ENCODE measurements around the gene GTPBP10. TPM values are rescaled to one million over a fixed set of nuclear protein-coding genes. Genes with fewer than 3 reads are reported as not detected.
"Not testable (repeated sequence)": the region's sequence is repeated elsewhere in the genome, so short reads cannot be mapped to it uniquely, and the experiment has no call there.

Gene GTPBP10
- total and polyA plus RNA-seq, 2 donors (not counting 1 experiment from before 2014, with no cell fraction given) = 13.4 to 24.7 TPM

DNA sequence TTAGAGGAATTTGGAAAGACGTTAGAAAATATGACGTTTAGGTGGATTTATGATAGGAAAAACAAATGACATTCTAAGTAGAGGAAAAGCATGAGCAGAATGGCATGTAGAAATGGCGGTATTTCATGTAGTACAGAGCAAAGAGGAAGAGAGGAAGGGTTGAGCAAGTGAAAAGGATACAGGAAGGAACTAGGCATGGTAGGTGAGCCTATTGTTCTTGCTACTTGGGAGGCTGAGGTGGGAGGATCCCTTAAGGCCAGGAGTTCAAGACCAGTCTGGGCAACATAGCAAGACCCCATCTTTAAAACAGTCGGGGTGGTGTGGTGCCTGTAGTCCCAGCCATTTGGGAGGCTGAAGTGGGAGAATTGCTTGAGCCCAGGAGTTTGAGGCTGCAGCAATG is 1.2 kb downstream of the GTPBP10 start:
- no peak overlapping the region for H2AFZ ChIP-seq (ENCODE audit: low read length)
- TF ChIP-seq, protein P1, sequence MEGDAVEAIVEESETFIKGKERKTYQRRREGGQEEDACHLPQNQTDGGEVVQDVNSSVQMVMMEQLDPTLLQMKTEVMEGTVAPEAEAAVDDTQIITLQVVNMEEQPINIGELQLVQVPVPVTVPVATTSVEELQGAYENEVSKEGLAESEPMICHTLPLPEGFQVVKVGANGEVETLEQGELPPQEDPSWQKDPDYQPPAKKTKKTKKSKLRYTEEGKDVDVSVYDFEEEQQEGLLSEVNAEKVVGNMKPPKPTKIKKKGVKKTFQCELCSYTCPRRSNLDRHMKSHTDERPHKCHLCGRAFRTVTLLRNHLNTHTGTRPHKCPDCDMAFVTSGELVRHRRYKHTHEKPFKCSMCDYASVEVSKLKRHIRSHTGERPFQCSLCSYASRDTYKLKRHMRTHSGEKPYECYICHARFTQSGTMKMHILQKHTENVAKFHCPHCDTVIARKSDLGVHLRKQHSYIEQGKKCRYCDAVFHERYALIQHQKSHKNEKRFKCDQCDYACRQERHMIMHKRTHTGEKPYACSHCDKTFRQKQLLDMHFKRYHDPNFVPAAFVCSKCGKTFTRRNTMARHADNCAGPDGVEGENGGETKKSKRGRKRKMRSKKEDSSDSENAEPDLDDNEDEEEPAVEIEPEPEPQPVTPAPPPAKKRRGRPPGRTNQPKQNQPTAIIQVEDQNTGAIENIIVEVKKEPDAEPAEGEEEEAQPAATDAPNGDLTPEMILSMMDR (conservative IDR thresholded peaks at IDR 0.05 in 1 of 2, IDR thresholded peaks at IDR 0.05 in 1 of 2; ENCODE audit: low read depth in 1 of 2, low read length in 2 of 2) = no peak
- TF ChIP-seq EZH2 (IDR thresholded peaks at IDR 0.05; ENCODE audit: low read length, missing control alignments) = no peak

DNA sequence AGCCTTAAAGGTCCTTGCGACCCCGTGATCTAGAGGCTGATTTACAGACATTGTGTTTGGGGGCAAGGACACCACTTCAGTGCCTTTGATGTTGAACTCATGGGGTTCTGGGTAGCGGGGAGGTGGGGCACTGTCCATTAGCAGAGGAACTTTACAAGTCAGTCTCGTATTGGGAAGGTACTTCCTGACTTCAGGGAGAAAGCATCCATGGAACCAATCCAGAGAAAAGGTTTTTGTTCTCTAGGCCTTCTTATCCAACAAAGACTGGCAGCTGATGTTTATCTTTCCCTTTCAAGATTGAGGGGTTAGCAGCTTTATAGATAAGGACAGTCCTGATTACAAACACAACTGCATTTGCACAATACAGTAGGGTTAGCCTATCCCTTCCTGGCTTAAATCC is 2.8 kb downstream of the GTPBP10 start:
- Histone ChIP-seq H2AFZ (ENCODE audit: low read length) (no peak overlapping the region), H3K79me2 (ENCODE audit: control insufficient read depth, insufficient read depth, low read length) (peaks cover 42% of the 10 kb centered on the region), H3K27me3 (ENCODE audit: control insufficient read depth, insufficient read depth, low read length) (no peaks in the 10 kb centered on the region), H3K9ac (ENCODE audit: insufficient read depth, low read length) (no peak overlapping the region), H3K9me3 (ENCODE audit: control insufficient read depth, insufficient read depth, low read depth, low read length) (no peaks in the 10 kb centered on the region), H3K27ac (ENCODE audit: insufficient read depth, low read length) (no peak overlapping the region), H3K4me1 (ENCODE audit: control insufficient read depth, extremely low read depth, insufficient read depth, low read length) (no peaks in the 10 kb centered on the region), H3K4me3 (replicated peaks in 1 of 4; ENCODE audit: control extremely low read depth in 1 of 4, insufficient read depth in 1 of 4, low read depth in 3 of 4, low read length in 4 of 4) (no peak overlapping the region), H3K36me3 (ENCODE audit: control insufficient read depth, insufficient read depth, low read length) (no peaks in the 10 kb centered on the region), H3K4me2 (ENCODE audit: extremely low read depth, insufficient read depth, low read length) (no peak overlapping the region), H4K20me1 (ENCODE audit: control insufficient read depth, extremely low read depth, insufficient read depth, low read length) (no peaks in the 10 kb centered on the region)
- DNase-seq (ENCODE audit: low read depth in 2 of 2) = no peak
- TF ChIP-seq, protein P1 (conservative IDR thresholded peaks at IDR 0.05 in 1 of 2, IDR thresholded peaks at IDR 0.05 in 1 of 2; ENCODE audit: low read depth in 1 of 2, low read length in 2 of 2) = no peak
- TF ChIP-seq EZH2 (IDR thresholded peaks at IDR 0.05; ENCODE audit: low read length, missing control alignments) = no peak

More for the DNA sequence above, 1.2 kb downstream of the GTPBP10 start:
- Histone ChIP-seq H3K4me2 (ENCODE audit: extremely low read depth, insufficient read depth, low read length) (no peak overlapping the region), H3K27ac (ENCODE audit: insufficient read depth, low read length) (no peak overlapping the region), H3K27me3 (ENCODE audit: control insufficient read depth, insufficient read depth, low read length) (no peaks in the 10 kb centered on the region), H4K20me1 (ENCODE audit: control insufficient read depth, extremely low read depth, insufficient read depth, low read length) (no peaks in the 10 kb centered on the region), H3K9me3 (ENCODE audit: control insufficient read depth, insufficient read depth, low read depth, low read length) (no peaks in the 10 kb centered on the region), H3K79me2 (ENCODE audit: control insufficient read depth, insufficient read depth, low read length) (peaks cover 42% of the 10 kb centered on the region), H3K4me3 (replicated peaks in 1 of 4; ENCODE audit: control extremely low read depth in 1 of 4, insufficient read depth in 1 of 4, low read depth in 3 of 4, low read length in 4 of 4) (peak overlapping the region in 2 of 4 experiments; percentile 99), H3K4me1 (ENCODE audit: control insufficient read depth, extremely low read depth, insufficient read depth, low read length) (no peaks in the 10 kb centered on the region), H3K36me3 (ENCODE audit: control insufficient read depth, insufficient read depth, low read length) (no peaks in the 10 kb centered on the region), H3K9ac (ENCODE audit: insufficient read depth, low read length) (no peak overlapping the region)
- DNase-seq (ENCODE audit: low read depth in 2 of 2) = no peak

DNA sequence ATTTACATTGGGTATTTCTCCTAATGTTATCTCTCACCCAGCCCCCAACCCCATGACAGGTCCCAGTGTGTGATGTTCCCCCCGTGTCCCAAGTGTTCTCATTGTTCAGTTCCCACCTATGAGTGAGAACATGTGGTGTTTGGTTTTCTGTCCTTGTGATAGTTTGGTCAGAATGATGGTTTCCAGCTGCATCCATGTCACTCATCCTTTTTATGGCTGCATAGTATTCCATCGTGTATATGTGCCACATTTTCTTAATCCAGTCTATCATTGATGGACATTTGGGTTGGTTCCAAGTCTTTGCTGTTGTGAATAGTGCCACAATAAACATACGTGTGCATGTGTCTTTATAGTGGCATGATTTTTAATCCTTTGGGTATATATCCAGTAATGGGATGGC is 3.5 kb downstream of the GTPBP10 start:
- not testable (repeated sequence) for H3K4me2 ChIP-seq (ENCODE audit: extremely low read depth, insufficient read depth, low read length); H4K20me1 ChIP-seq (ENCODE audit: control insufficient read depth, extremely low read depth, insufficient read depth, low read length); H3K9ac ChIP-seq (ENCODE audit: insufficient read depth, low read length); H3K27ac ChIP-seq (ENCODE audit: insufficient read depth, low read length); DNase-seq (ENCODE audit: low read depth in 2 of 2); H3K9me3 ChIP-seq (ENCODE audit: control insufficient read depth, insufficient read depth, low read depth, low read length); H2AFZ ChIP-seq (ENCODE audit: low read length); H3K27me3 ChIP-seq (ENCODE audit: control insufficient read depth, insufficient read depth, low read length); H3K4me3 ChIP-seq (replicated peaks in 1 of 4; ENCODE audit: control extremely low read depth in 1 of 4, insufficient read depth in 1 of 4, low read depth in 3 of 4, low read length in 4 of 4); H3K36me3 ChIP-seq (ENCODE audit: control insufficient read depth, insufficient read depth, low read length); H3K4me1 ChIP-seq (ENCODE audit: control insufficient read depth, extremely low read depth, insufficient read depth, low read length)
- H3K79me2 ChIP-seq (ENCODE audit: control insufficient read depth, insufficient read depth, low read length) = peaks cover 42% of the 10 kb centered on the region

Data from fibroblast of lung (primary cell).